SK-N-SH treated with all-trans-retinoic acid at 6 μM for 48 hours (cell line): ENCODE measurements around the gene TNK2.

ENCODE experiments used
- ATAC-seq: fragments of 200-7000 bp; cut with Tn5 transposase; 3 replicates; pipeline ENCODE4 v1.9.1; 2020; ENCODE audit warnings: mild to moderate bottlenecking, moderate library complexity
- ARNTL ChIP-seq: fragments of 450-650 bp; formaldehyde crosslinking; IDR thresholded peaks from 2 replicates; pipeline ENCODE4 v1.5.0; 2020; ENCODE audit warnings: low read depth, mild to moderate bottlenecking, moderate library complexity, borderline replicate concordance
- BACH2 ChIP-seq: fragments of 250-450 bp; sonication (Bioruptor Pico); IDR thresholded peaks from 2 replicates; pipeline ENCODE4 v1.9.0; 2021; ENCODE audit warnings: mild to moderate bottlenecking, borderline replicate concordance
- ESRRG ChIP-seq: fragments of 250-450 bp; sonication (Bioruptor Pico); IDR thresholded peaks from 2 replicates; pipeline ENCODE4 v1.6.1; 2021; ENCODE audit warnings: mild to moderate bottlenecking
- GLIS3 ChIP-seq: fragments of 250-450 bp; sonication (Bioruptor Pico); IDR thresholded peaks from 2 replicates; pipeline ENCODE4 v1.5.0; 2020; ENCODE audit warnings: mild to moderate bottlenecking, moderate library complexity
- ISL1 ChIP-seq: fragments of 250-450 bp; sonication (Bioruptor Pico); IDR thresholded peaks from 2 replicates; pipeline ENCODE4 v2.1.2; 2022; ENCODE audit warnings: mild to moderate bottlenecking, moderate library complexity
- OSR1 ChIP-seq: fragments of 250-450 bp; sonication (Bioruptor Pico); IDR thresholded peaks from 2 replicates; pipeline ENCODE4 v1.8.0; 2022; ENCODE audit warnings: moderate library complexity, mild to moderate bottlenecking, inconsistent platforms
- RARB ChIP-seq: fragments of 250-450 bp; sonication (Bioruptor Pico); IDR thresholded peaks from 2 replicates; pipeline ENCODE4 v1.8.0; 2021; ENCODE audit warnings: mild to moderate bottlenecking, moderate library complexity
- SNAI2 ChIP-seq: fragments of 250-450 bp; sonication (Bioruptor Pico); IDR thresholded peaks from 2 replicates; pipeline ENCODE4 v1.5.0; 2020; ENCODE audit warnings: mild to moderate bottlenecking, moderate library complexity
- TCF4 ChIP-seq: fragments of 250-450 bp; sonication (Bioruptor Pico); IDR thresholded peaks from 2 replicates; pipeline ENCODE4 v1.8.0; 2021; ENCODE audit warnings: mild to moderate bottlenecking, moderate library complexity, borderline replicate concordance
- TOX ChIP-seq: fragments of 250-450 bp; sonication (Bioruptor Pico); IDR thresholded peaks from 2 replicates; pipeline ENCODE4 v1.8.0; 2021; ENCODE audit warnings: mild to moderate bottlenecking, moderate library complexity, borderline replicate concordance
- ZC3H10 ChIP-seq: fragments of 250-450 bp; sonication (Bioruptor Pico); IDR thresholded peaks from 2 replicates; pipeline ENCODE4 v1.5.1; 2021; ENCODE audit warnings: mild to moderate bottlenecking, moderate library complexity
- ZFP3 ChIP-seq: fragments of 250-450 bp; sonication (Bioruptor Pico); IDR thresholded peaks from 2 replicates; pipeline ENCODE4 v1.5.0; 2020; ENCODE audit warnings: mild to moderate bottlenecking, moderate library complexity
- ZFP30 ChIP-seq: fragments of 450-650 bp; formaldehyde crosslinking; IDR thresholded peaks from 2 replicates; pipeline ENCODE4 v1.5.0; 2022; ENCODE audit warnings: mild to moderate bottlenecking, moderate library complexity
- ZNF565 ChIP-seq: fragments of 450-650 bp; formaldehyde crosslinking; conservative IDR thresholded peaks from 2 replicates; pipeline ENCODE4 v1.5.0; 2020; ENCODE audit warnings: low read depth, mild to moderate bottlenecking, moderate library complexity
- ZNF70 ChIP-seq: fragments of 450-650 bp; formaldehyde crosslinking; IDR thresholded peaks from 2 replicates; pipeline ENCODE4 v1.5.0; 2020; ENCODE audit warnings: mild to moderate bottlenecking, moderate library complexity
- ZNF8 ChIP-seq: fragments of 450-650 bp; formaldehyde crosslinking; IDR thresholded peaks from 2 replicates; pipeline ENCODE4 v1.5.0; 2020; ENCODE audit warnings: mild to moderate bottlenecking, moderate library complexity
- TF ChIP-seq, protein P1 (sequence below): fragments of 250-450 bp; sonication (Bioruptor Pico); IDR thresholded peaks from 2 replicates; pipeline ENCODE4 v1.5.1; 2021; ENCODE audit warnings: mild to moderate bottlenecking, moderate library complexity
- TF ChIP-seq, protein P2 (sequence below): fragments of 250-450 bp; sonication (Bioruptor Pico); IDR thresholded peaks from 2 replicates; pipeline ENCODE4 v1.5.1; 2020; ENCODE audit warnings: low read depth, mild to moderate bottlenecking, moderate library complexity
- TF ChIP-seq, protein P3 (sequence below): fragments of 250-450 bp; sonication (Bioruptor Pico); IDR thresholded peaks from 2 replicates; pipeline ENCODE4 v1.5.0; 2020; ENCODE audit warnings: mild to moderate bottlenecking, moderate library complexity
- TF ChIP-seq, protein P4 (sequence below): fragments of 250-450 bp; sonication (Bioruptor Pico); IDR thresholded peaks from 2 replicates; pipeline ENCODE4 v1.8.0; 2020; ENCODE audit warnings: mild to moderate bottlenecking, moderate library complexity, borderline replicate concordance
- TF ChIP-seq, protein P5 (sequence below): fragments of 250-450 bp; sonication (Bioruptor Pico); IDR thresholded peaks from 2 replicates; pipeline ENCODE4 v1.8.0; 2021; ENCODE audit warnings: low read depth, mild to moderate bottlenecking, moderate library complexity, borderline replicate concordance

TNK2 gene

DNA sequence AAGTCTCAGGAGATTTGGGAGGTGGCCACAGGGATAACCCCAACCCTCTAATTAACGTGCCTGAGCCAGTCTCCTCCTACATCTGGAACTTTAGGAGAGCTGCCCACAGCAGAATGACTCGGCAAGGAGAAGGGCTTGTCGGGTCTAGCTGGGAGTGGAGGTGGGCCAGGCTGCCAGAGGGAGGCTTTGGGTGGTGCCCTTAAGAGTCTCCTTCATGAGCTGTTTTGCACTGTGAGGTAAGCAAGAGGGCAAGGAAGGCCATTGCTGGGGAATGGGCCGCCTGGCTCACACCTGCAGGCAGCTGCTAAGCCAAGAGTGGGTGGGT lies 3.6 kb upstream of the TNK2 start:
- no peak for ATAC-seq
- TF ChIP-seq ZNF70 (CRISPR knock-in tag) (no peak), ZFP3 (CRISPR knock-in tag) (no peak)
- TF ChIP-seq, protein P1, sequence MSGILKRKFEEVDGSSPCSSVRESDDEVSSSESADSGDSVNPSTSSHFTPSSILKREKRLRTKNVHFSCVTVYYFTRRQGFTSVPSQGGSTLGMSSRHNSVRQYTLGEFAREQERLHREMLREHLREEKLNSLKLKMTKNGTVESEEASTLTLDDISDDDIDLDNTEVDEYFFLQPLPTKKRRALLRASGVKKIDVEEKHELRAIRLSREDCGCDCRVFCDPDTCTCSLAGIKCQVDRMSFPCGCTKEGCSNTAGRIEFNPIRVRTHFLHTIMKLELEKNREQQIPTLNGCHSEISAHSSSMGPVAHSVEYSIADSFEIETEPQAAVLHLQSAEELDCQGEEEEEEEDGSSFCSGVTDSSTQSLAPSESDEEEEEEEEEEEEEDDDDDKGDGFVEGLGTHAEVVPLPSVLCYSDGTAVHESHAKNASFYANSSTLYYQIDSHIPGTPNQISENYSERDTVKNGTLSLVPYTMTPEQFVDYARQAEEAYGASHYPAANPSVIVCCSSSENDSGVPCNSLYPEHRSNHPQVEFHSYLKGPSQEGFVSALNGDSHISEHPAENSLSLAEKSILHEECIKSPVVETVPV: no peak

DNA sequence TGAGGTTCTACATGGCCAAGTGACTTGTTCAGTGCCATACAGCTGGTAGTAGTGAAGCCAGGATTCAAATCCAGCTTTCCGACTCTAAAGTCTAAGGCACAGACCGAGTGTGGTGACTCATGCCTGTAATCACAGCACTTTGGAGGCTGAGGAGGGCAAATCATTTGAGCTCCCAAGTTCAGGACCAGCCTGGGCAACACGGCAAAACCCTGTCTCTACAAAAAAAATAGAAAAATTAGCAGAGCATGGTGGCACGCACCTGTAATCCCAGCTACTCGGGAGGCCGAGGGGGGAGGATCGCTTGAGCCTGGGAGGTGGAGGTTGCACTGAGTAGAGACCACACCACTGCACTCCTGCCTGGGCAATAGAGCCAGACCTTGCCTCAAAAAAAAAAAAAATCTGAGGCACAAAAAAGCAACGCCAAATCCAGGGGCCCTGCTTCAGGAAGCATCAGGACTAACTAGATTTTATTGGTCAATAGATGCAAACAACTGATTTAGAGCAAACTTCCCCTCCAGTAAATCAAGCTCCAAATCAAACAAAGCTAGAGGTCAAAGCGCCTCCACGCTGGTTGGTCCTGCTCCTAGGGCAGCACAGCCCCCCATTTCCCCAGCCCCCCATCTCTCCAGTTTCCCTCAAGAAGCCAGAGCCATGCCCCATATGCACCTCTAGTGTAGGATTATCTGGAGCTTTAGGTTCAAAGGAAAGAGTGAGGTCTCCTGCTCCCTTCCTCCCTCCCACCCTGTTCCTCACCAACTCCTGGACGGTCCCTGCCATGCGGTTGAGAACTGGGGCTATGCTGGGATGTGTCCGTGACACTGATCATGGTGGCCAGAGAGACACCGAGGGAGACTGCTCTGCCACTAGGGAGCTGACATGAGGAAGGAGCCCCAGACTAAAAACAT lies 2.9 kb upstream of the TNK2 start:
- no peak for ATAC-seq

DNA sequence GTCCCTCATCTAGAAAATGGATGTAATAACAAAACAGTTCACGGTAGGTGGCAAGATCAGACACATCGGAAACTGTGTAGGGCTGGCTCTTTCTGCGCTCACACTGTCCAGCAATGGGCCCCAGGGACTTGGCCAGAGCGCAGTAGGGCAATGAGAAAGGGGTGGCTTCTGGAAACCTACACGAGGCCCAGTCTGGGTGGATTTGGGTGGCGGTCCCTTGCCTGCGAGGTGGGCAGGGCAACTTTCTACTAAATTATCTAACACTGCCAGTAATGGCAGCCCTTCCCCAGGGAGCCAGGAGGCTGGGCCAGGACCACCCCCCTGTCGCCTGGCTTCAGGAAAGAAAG lies 2.1 kb upstream of the TNK2 start:
- no peak for ATAC-seq
- no peak for TF ChIP-seq RARB (CRISPR knock-in tag)
- TF ChIP-seq ISL1: no peak
- no peak for TF ChIP-seq OSR1 (CRISPR knock-in tag)
- TF ChIP-seq ZNF565 (CRISPR knock-in tag): no peak
- TF ChIP-seq ZNF70 (CRISPR knock-in tag): no peak
- no peak for TF ChIP-seq ZFP3 (CRISPR knock-in tag)
- TF ChIP-seq, protein P2, sequence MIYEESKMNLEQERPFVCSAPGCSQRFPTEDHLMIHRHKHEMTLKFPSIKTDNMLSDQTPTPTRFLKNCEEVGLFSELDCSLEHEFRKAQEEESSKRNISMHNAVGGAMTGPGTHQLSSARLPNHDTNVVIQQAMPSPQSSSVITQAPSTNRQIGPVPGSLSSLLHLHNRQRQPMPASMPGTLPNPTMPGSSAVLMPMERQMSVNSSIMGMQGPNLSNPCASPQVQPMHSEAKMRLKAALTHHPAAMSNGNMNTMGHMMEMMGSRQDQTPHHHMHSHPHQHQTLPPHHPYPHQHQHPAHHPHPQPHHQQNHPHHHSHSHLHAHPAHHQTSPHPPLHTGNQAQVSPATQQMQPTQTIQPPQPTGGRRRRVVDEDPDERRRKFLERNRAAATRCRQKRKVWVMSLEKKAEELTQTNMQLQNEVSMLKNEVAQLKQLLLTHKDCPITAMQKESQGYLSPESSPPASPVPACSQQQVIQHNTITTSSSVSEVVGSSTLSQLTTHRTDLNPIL: no peak
- TF ChIP-seq ZC3H10 (CRISPR knock-in tag): no peak

More for the DNA sequence above, 2.9 kb upstream of the TNK2 start:
- TF ChIP-seq ARNTL (CRISPR knock-in tag): no peak
- no peak for TF ChIP-seq OSR1 (CRISPR knock-in tag)
- no peak for TF ChIP-seq TOX
- TF ChIP-seq BACH2 (CRISPR knock-in tag): no peak
- TF ChIP-seq ESRRG: no peak
- no peak for TF ChIP-seq RARB (CRISPR knock-in tag)
- TF ChIP-seq, protein P3, sequence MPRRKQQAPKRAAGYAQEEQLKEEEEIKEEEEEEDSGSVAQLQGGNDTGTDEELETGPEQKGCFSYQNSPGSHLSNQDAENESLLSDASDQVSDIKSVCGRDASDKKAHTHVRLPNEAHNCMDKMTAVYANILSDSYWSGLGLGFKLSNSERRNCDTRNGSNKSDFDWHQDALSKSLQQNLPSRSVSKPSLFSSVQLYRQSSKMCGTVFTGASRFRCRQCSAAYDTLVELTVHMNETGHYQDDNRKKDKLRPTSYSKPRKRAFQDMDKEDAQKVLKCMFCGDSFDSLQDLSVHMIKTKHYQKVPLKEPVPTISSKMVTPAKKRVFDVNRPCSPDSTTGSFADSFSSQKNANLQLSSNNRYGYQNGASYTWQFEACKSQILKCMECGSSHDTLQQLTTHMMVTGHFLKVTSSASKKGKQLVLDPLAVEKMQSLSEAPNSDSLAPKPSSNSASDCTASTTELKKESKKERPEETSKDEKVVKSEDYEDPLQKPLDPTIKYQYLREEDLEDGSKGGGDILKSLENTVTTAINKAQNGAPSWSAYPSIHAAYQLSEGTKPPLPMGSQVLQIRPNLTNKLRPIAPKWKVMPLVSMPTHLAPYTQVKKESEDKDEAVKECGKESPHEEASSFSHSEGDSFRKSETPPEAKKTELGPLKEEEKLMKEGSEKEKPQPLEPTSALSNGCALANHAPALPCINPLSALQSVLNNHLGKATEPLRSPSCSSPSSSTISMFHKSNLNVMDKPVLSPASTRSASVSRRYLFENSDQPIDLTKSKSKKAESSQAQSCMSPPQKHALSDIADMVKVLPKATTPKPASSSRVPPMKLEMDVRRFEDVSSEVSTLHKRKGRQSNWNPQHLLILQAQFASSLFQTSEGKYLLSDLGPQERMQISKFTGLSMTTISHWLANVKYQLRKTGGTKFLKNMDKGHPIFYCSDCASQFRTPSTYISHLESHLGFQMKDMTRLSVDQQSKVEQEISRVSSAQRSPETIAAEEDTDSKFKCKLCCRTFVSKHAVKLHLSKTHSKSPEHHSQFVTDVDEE (CRISPR knock-in tag): no peak
- TF ChIP-seq ZFP3 (CRISPR knock-in tag): no peak
- TF ChIP-seq, protein P4, sequence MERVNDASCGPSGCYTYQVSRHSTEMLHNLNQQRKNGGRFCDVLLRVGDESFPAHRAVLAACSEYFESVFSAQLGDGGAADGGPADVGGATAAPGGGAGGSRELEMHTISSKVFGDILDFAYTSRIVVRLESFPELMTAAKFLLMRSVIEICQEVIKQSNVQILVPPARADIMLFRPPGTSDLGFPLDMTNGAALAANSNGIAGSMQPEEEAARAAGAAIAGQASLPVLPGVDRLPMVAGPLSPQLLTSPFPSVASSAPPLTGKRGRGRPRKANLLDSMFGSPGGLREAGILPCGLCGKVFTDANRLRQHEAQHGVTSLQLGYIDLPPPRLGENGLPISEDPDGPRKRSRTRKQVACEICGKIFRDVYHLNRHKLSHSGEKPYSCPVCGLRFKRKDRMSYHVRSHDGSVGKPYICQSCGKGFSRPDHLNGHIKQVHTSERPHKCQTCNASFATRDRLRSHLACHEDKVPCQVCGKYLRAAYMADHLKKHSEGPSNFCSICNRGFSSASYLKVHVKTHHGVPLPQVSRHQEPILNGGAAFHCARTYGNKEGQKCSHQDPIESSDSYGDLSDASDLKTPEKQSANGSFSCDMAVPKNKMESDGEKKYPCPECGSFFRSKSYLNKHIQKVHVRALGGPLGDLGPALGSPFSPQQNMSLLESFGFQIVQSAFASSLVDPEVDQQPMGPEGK (CRISPR knock-in tag): no peak
- TF ChIP-seq ZNF8 (CRISPR knock-in tag): no peak
- TF ChIP-seq, protein P1: no peak
- TF ChIP-seq SNAI2 (CRISPR knock-in tag): no peak
- TF ChIP-seq, protein P2: no peak
- no peak for TF ChIP-seq ISL1
- no peak for TF ChIP-seq TCF4 (CRISPR knock-in tag)
- TF ChIP-seq, protein P5, sequence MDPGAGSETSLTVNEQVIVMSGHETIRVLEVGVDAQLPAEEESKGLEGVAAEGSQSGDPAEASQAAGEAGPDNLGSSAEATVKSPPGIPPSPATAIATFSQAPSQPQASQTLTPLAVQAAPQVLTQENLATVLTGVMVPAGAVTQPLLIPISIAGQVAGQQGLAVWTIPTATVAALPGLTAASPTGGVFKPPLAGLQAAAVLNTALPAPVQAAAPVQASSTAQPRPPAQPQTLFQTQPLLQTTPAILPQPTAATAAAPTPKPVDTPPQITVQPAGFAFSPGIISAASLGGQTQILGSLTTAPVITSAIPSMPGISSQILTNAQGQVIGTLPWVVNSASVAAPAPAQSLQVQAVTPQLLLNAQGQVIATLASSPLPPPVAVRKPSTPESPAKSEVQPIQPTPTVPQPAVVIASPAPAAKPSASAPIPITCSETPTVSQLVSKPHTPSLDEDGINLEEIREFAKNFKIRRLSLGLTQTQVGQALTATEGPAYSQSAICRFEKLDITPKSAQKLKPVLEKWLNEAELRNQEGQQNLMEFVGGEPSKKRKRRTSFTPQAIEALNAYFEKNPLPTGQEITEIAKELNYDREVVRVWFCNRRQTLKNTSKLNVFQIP (CRISPR knock-in tag): no peak
- TF ChIP-seq ZNF70 (CRISPR knock-in tag): no peak
- no peak for TF ChIP-seq ZC3H10 (CRISPR knock-in tag)
- no peak for TF ChIP-seq GLIS3 (CRISPR knock-in tag)
- TF ChIP-seq ZFP30 (CRISPR knock-in tag): no peak
